SHP77 treated with DMSO at 0.1 percent for 48 hours (cell line): ENCODE measurements around the gene IDH3B.

Experiments
- DNase-seq: peaks from one replicate; lab custom pipeline; 2025; lab: John Stamatoyannopoulos, UW

IDH3B gene

DNA sequence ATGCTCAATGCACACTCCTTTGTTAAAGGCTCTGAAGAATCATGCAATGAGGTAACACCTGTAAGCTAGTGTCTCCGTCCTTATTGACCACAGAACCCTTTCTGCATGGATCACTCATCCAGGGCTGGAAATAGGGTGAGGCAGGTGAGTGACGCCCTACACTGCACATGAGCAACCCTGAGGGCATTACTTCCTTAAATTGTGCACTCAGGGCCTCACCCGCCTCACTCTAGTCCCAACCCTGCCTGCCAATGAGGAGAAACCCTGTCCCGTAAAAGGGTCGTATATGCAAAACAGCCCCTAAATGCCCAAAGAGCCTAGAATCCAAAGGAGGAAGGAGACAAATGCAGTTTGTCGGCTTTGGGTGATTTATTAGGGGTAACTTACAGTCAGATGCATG is 45.2 kb downstream of the IDH3B start:
- DNase-seq = no peak

DNA sequence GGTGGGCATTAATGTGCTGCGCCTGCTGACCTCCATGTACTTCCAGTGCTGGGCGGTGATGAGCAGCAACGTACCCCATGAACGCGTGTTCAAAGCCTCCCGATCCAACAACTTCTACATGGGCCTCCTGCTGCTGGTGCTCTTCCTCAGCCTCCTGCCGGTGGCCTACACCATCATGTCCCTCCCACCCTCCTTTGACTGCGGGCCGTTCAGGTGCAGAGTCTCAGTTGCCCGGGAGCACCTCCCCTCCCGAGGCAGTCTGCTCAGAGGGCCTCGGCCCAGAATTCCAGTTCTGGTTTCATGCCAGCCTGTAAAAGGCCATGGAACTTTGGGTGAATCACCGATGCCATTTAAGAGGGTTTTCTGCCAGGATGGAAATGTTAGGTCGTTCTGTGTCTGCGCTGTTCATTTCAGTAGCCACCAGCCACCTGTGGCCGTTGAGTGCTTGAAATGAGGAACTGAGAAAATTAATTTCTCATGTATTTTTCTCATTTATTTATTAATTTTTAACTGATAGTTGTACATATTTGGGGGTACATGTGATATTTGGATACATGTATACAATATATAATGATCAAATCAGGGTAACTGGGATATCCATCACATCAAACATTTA is 46.8 kb downstream of the IDH3B start:
- no peak for DNase-seq

DNA sequence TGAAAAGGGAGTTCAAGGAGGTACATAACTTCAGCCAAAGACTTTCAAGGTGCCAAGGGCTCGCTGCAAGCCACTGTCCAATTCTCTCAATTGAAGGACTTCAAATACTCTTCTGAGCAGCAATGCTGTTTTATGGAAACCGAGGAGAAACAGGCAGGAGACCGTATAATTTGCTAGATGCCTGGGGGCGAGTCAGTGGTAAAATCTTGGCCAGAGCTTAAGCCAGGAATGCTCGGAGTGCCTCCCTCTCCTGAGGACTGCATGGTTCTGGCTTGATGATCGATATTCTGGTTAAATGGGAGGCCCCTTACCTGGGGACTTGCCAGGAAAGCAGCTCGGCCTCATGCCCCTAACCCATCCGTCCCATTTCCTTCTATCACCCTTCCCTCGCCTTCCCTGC is 47.4 kb downstream of the IDH3B start:
- DNase-seq = no peak

DNA sequence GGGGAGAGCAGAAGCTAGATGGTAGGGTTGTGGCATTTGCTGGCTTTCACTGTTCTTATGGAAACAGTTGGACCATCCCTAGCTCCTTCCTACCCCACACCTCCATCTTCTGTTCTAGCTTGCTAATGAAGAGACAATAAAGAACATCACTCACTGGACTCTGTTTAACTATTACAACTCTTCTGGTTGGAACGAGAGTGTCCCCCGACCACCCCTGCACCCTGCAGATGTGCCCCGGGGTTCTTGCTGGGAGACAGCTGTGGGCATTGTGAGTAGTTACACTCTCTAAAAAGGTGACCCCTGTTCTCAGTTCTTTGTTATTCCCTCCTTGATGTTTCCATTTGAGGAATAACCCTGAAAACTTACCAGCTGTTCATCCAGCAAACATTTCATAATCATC is 51.9 kb downstream of the IDH3B start:
- no peak for DNase-seq

DNA sequence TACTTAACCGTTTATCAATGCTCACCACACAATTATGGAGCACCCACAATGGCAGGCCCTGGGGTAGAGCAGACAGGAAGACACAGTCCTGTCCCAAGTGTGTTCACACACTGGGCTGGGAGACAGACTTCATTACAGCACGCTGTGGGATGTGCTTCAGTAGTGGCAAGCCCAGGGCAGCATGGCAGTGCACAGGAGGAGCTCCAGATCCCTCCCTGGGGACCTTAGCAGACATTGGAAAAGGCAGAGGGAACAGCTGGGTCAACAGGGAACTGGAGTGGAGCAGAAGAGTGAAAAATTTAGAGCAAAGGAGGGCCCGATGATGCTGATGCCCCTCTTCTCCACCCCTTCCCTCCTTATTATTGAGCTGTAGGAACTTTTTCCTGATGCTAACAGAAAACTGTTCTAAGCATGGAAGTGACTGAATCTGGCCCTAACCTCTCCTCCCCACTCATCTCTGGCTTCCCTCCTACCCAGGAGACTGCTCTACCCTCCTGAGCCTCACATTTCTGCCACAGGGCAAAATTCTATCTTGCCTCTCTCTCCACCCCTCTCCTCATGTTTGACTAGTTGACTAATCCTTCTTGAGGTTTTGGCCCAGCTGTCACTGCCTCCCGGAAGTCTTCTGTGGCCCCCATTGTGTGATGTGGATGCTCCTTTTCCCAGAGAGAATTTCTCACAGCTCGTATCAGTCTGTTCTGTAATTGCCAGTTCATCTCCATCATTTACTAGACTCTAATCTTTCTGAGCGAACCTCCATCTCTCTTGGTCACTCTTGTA is 52.9 kb downstream of the IDH3B start:
- DNase-seq = no peak

DNA sequence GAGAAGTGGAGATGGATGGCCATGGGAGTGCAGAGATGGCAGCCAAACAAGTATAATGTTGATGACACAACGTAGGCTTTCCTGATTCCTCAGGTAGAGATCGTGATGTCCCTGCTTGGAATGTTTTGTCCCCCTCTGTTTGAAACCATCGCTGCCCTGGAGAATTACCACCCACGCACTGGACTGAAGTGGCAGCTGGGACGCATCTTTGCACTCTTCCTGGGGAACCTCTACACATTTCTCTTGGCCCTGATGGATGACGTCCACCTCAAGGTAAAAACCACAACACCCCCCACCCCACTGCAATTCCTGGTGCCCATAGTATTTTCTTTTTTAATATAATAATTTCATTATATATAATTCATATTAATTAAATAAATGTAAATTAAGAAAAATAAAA is 53.7 kb downstream of the IDH3B start:
- DNase-seq = no peak
